Coronary artery (tissue), 2 donors: ENCODE results near the gene C1RL.
A peak's percentile ranks its signal among the peaks of the same experiment; 100 is the strongest.

ENCODE experiments used
- DNase-seq: peaks from one replicate; pipeline ENCODE4 v3.0.0-alpha.2; 2017; ENCODE audit warnings: low spot score
- H3K27ac ChIP-seq, 2 donors: fragments of 200-600 bp; sonication (generic); one replicate each; pipeline ENCODE4 v1.5.1; 2016 to 2019
- H3K4me3 ChIP-seq: fragments of 200-600 bp; sonication (generic); 2 replicates; pipeline ENCODE4 v1.5.1; 2016; ENCODE audit warnings: mild to moderate bottlenecking, moderate library complexity
- CTCF ChIP-seq: fragments of 200-600 bp; sonication (generic); IDR thresholded peaks from one replicate; pipeline ENCODE4 v1.5.1; 2019; ENCODE audit warnings: antibody characterized with exemption

Gene C1RL

GRCh38 chr12:7108796-7109571, at the start of gene C1RL:
Gene C1RL, minus strand, starts transcription at chr12:7109214. Its CDS starts 34 bp downstream, at chr12:7109180.
- DNase-seq, result peak; percentile 95
- peak within 1 kb of the TSS; percentile 87 for H3K4me3 ChIP-seq
- peak; percentile 96 for TF ChIP-seq CTCF
- peak within 1 kb of the TSS; percentile 90 to 95 for H3K27ac ChIP-seq

- TF ChIP-seq CTCF, result no peak
- H3K27ac ChIP-seq, result no peak overlapping the region
- no peak for DNase-seq
- H3K4me3 ChIP-seq, result no peak overlapping the region
These were observed 48.4 kb upstream of the C1RL start for GRCh38 chr12:7157391-7157790.

- no peak overlapping the region for H3K27ac ChIP-seq
These were observed 47.5 kb upstream of the C1RL start for GRCh38 chr12:7156259-7157197.

GRCh38 chr12:7155471-7156034, 46.5 kb upstream of the C1RL start:
- no peak for TF ChIP-seq CTCF
- no peak overlapping the region for H3K27ac ChIP-seq
- DNase-seq, result no peak
- H3K4me3 ChIP-seq, result no peak overlapping the region

More at GRCh38 chr12:7156259-7157197, 47.5 kb upstream of the C1RL start:
- no peak for DNase-seq
- no peak for TF ChIP-seq CTCF
- H3K4me3 ChIP-seq, result no peak overlapping the region

- no peak for TF ChIP-seq CTCF
- Histone ChIP-seq H3K27ac (no peak overlapping the region), H3K4me3 (no peak overlapping the region)
- no peak for DNase-seq
These were observed 46.0 kb upstream of the C1RL start for GRCh38 chr12:7154901-7155470.

- DNase-seq, result no peak
- no peak for TF ChIP-seq CTCF
- Histone ChIP-seq H3K27ac (no peak overlapping the region), H3K4me3 (no peak overlapping the region)
These were observed 45.0 kb upstream of the C1RL start for GRCh38 chr12:7154042-7154441.
